ENCODE data around the gene ECE1. TPM values are rescaled to one million over a fixed set of nuclear protein-coding genes. Genes with fewer than 3 reads are reported as not detected.

The ECE1 gene
- total and polyA plus RNA-seq, 2 donors (not counting 3 experiments of a cell fraction or from before 2014, with no cell fraction given) = 437 to 562 TPM

GRCh38 chr1:21238141-21238800 is 52.0 kb downstream of the ECE1 start:
- FAIRE-seq (no peak), DNase-seq (ENCODE audit: low read depth, low spot score) (no peak)
- peaks cover 3% of the 10 kb centered on the region for H4K20me1 ChIP-seq (replicated peaks; ENCODE audit: control insufficient read depth, extremely low read depth, insufficient read depth, low read length)
- H3K27ac ChIP-seq (ENCODE audit: insufficient read depth, low read depth, low read length) = no peak overlapping the region
- no peaks in the 10 kb centered on the region for H3K9me1 ChIP-seq (replicated peaks; ENCODE audit: control insufficient read depth, extremely low read depth, insufficient read depth, low read length)
- H3K79me2 ChIP-seq (ENCODE audit: control insufficient read depth, insufficient read depth, low read length) = no peaks in the 10 kb centered on the region
- ChIA-PET POLR2A (no interaction called here), CTCF (interaction anchor here (1.2 kb wide), 1 partner anchor 130 kb away, joined by 3 read pairs; no protein-coding TSS in a partner anchor)
- no peak for TF ChIP-seq GATA2 (IDR thresholded peaks at IDR 0.05; ENCODE audit: insufficient read depth, insufficient read length, low read depth, low read length)
- TF ChIP-seq CTCF (IDR thresholded peaks at IDR 0.05; ENCODE audit: extremely low read depth in 1 of 2, insufficient read depth in 1 of 2, low read depth in 1 of 2, low read length in 2 of 2) = no peak
- no peak for TF ChIP-seq FOS (IDR thresholded peaks at IDR 0.05; ENCODE audit: borderline replicate concordance, insufficient read depth, low read length)
- TF ChIP-seq POLR2AphosphoS5 (IDR thresholded peaks at IDR 0.05; ENCODE audit: insufficient read depth, low read depth, low read length) = no peak
- TF ChIP-seq MAX (IDR thresholded peaks at IDR 0.05; ENCODE audit: insufficient read depth, insufficient read length) = no peak
- no peak for TF ChIP-seq MYC (IDR thresholded peaks at IDR 0.05; ENCODE audit: low read depth, low read length)
- no peak for TF ChIP-seq JUN (IDR thresholded peaks at IDR 0.05; ENCODE audit: borderline replicate concordance, insufficient read depth, insufficient read length, low read depth)
- no peak for TF ChIP-seq POLR2A (IDR thresholded peaks at IDR 0.05; ENCODE audit: low read depth, low read length)
- no peak for TF ChIP-seq EZH2 (IDR thresholded peaks at IDR 0.05; ENCODE audit: borderline replicate concordance, low read depth, low read length, severe bottlenecking)
- no TSS peak for BruUV-seq (replicated peaks)
- dilution Hi-C loops (cut with MboI; ENCODE audit: extremely low pct_ligation_motif_present, low sequenced_read_pairs) = no loop called here
- H3K9ac ChIP-seq (replicated peaks; ENCODE audit: extremely low read depth, insufficient read depth, low read length) = no peak overlapping the region
- H2AFZ ChIP-seq (ENCODE audit: low read depth, low read length) = no peak overlapping the region
- no peaks in the 10 kb centered on the region for H3K27me3 ChIP-seq (ENCODE audit: control insufficient read depth in 2 of 2, insufficient read depth in 2 of 2, low read length in 2 of 2)
- H3K9me3 ChIP-seq (replicated peaks; ENCODE audit: control insufficient read depth, insufficient read depth, low read length) = no peaks in the 10 kb centered on the region
- H3K36me3 ChIP-seq (ENCODE audit: control insufficient read depth in 2 of 2, extremely low read depth in 1 of 2, insufficient read depth in 2 of 2, low read length in 2 of 2) = peaks cover 37 to 65% of the 10 kb centered on the region in 2 experiments
- intact Hi-C loops (cut with micrococcal nuclease) = no loop called here
- no peaks in the 10 kb centered on the region for H3K4me1 ChIP-seq (ENCODE audit: control insufficient read depth, extremely low read depth, insufficient read depth, low read length)
- no peak overlapping the region for H3K4me3 ChIP-seq (replicated peaks in 1 of 3; ENCODE audit: insufficient read depth in 1 of 3, low read depth in 1 of 3, low read length in 3 of 3)
- H3K4me2 ChIP-seq (ENCODE audit: insufficient read depth, low read length) = no peak overlapping the region
